ENCODE measurements around the gene NAV3.

- TF ChIP-seq, protein P1, sequence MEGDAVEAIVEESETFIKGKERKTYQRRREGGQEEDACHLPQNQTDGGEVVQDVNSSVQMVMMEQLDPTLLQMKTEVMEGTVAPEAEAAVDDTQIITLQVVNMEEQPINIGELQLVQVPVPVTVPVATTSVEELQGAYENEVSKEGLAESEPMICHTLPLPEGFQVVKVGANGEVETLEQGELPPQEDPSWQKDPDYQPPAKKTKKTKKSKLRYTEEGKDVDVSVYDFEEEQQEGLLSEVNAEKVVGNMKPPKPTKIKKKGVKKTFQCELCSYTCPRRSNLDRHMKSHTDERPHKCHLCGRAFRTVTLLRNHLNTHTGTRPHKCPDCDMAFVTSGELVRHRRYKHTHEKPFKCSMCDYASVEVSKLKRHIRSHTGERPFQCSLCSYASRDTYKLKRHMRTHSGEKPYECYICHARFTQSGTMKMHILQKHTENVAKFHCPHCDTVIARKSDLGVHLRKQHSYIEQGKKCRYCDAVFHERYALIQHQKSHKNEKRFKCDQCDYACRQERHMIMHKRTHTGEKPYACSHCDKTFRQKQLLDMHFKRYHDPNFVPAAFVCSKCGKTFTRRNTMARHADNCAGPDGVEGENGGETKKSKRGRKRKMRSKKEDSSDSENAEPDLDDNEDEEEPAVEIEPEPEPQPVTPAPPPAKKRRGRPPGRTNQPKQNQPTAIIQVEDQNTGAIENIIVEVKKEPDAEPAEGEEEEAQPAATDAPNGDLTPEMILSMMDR (IDR thresholded peaks at IDR 0.05), result no peak
- no peak for TF ChIP-seq EZH2 (IDR thresholded peaks at IDR 0.05)
Measured at GRCh38 chr12:78050790-78051189, 220.1 kb downstream of the NAV3 start.

All from neural progenitor cell (in vitro differentiated cells).